Astrocyte (in vitro differentiated cells and primary cell): ENCODE measurements around the gene ING5. TPM values are rescaled to one million over a fixed set of nuclear protein-coding genes. Genes with fewer than 3 reads are reported as not detected.

Experiments used
- DNase-seq: peaks from one replicate; pipeline ENCODE4 v3.0.0-alpha.2; 2010; ENCODE audit warnings: low read depth
- FAIRE-seq: peaks from 2 replicates; lab custom pipeline; 2011; peaks lifted over from hg19 to GRCh38; lab: Jason Lieb, UNC
- H2AFZ ChIP-seq: 2 replicates; pipeline ENCODE4 v1.6.0; 2012; ENCODE audit warnings: low read depth, low read length, inconsistent platforms
- H3K27ac ChIP-seq: 2 replicates; pipeline ENCODE4 v1.5.1; 2011; ENCODE audit warnings: low read depth, low read length, inconsistent platforms
- H3K27me3 ChIP-seq: 2 replicates; pipeline ENCODE4 v1.6.0; 2011; ENCODE audit warnings: low read length, inconsistent platforms; ENCODE audit not compliant: insufficient read depth
- H3K36me3 ChIP-seq: 2 replicates; pipeline ENCODE4 v1.5.1; 2011; ENCODE audit warnings: low read length, inconsistent platforms; ENCODE audit not compliant: insufficient read depth
- H3K4me1 ChIP-seq: 2 replicates; pipeline ENCODE4 v1.5.1; 2011; ENCODE audit warnings: low read length, inconsistent platforms; ENCODE audit not compliant: insufficient read depth
- H3K4me2 ChIP-seq: 2 replicates; pipeline ENCODE4 v1.6.0; 2012; ENCODE audit warnings: low read length, inconsistent platforms
- H3K4me3 ChIP-seq: 2 replicates; pipeline ENCODE4 v1.5.1; 2011; ENCODE audit warnings: low read depth, mild to moderate bottlenecking, low read length, inconsistent platforms; ENCODE audit not compliant: insufficient read depth
- H3K79me2 ChIP-seq: 2 replicates; pipeline ENCODE4 v1.6.0; 2012; ENCODE audit warnings: mild to moderate bottlenecking, low read length, inconsistent platforms; ENCODE audit not compliant: insufficient read depth
- H3K9ac ChIP-seq: 2 replicates; pipeline ENCODE4 v1.6.0; 2012; ENCODE audit warnings: mild to moderate bottlenecking, low read length, inconsistent platforms
- H3K9me3 ChIP-seq: 2 replicates; pipeline ENCODE4 v1.5.1; 2012; ENCODE audit warnings: low read depth, mild to moderate bottlenecking, low read length, inconsistent platforms; ENCODE audit not compliant: insufficient read depth
- H4K20me1 ChIP-seq: 2 replicates; pipeline ENCODE4 v1.6.0; 2012; ENCODE audit warnings: low read length, inconsistent platforms; ENCODE audit not compliant: insufficient read depth
- H3K27ac Mint-ChIP-seq: one replicate; pipeline ENCODE4 v1.8.0; 2021; ENCODE audit warnings: mild to moderate bottlenecking, mixed read lengths; ENCODE audit not compliant: unreplicated experiment
- H3K27me3 Mint-ChIP-seq: one replicate; pipeline ENCODE4 v1.8.0; 2021; ENCODE audit warnings: low read depth, mixed read lengths; ENCODE audit not compliant: unreplicated experiment
- H3K36me3 Mint-ChIP-seq: one replicate; pipeline ENCODE4 v1.8.0; 2021; ENCODE audit warnings: low read depth, mixed read lengths; ENCODE audit not compliant: unreplicated experiment
- H3K4me1 Mint-ChIP-seq: one replicate; pipeline ENCODE4 v1.8.0; 2021; ENCODE audit warnings: low read depth, mixed read lengths; ENCODE audit not compliant: unreplicated experiment
- H3K4me3 Mint-ChIP-seq: one replicate; pipeline ENCODE4 v1.8.0; 2021; ENCODE audit warnings: mild to moderate bottlenecking, moderate library complexity, mixed read lengths; ENCODE audit not compliant: unreplicated experiment
- H3K9me3 Mint-ChIP-seq: one replicate; pipeline ENCODE4 v1.8.0; 2021; ENCODE audit warnings: mild to moderate bottlenecking, mixed read lengths; ENCODE audit not compliant: unreplicated experiment
- EZH2 ChIP-seq: IDR thresholded peaks from 2 replicates; pipeline ENCODE4 v1.6.1; 2012; ENCODE audit warnings: mild to moderate bottlenecking, low read length, inconsistent platforms; ENCODE audit not compliant: insufficient read depth
- total RNA-seq: library from RNA; stranded (reverse); gene quantifications from 2 replicates; pipeline ENCODE4 v1.2.1, GENCODE V29; 2021
- TF ChIP-seq, protein P1 (sequence below): IDR thresholded peaks from 2 replicates; pipeline ENCODE4 v1.5.1; 2011; ENCODE audit warnings: low read depth, mild to moderate bottlenecking, inconsistent platforms, low read length, moderate library complexity; ENCODE audit not compliant: insufficient read depth

Gene ING5
- total RNA-seq, 1 donor from 2014 or later, result 19.7 TPM

DNA sequence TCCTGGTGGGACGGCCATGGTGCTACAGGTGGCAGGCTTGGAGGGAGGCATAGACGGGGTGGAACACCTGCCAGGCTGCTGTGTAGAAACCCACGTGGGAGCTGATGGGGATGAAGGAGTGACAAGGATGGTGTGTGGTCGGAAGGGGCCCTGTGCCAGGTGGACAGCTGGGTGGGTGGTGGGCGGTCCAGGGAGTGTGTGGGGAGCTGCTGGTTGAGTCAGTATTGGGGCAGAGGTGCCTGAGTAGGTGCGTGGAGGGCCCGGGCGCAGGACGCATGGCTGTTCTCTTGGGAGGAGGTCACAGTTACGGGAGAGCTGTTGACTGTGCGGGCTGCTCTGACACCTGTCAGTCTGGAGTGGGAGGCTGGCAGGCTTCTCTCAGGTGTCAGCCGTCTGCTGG, 20.0 kb downstream of the ING5 start:
- FAIRE-seq (no peak), DNase-seq (no peak)
- Histone ChIP-seq H4K20me1 (no peaks in the 10 kb centered on the region), H2AFZ (no peak overlapping the region), H3K36me3 (peaks cover 3% of the 10 kb centered on the region), H3K27me3 (no peaks in the 10 kb centered on the region), H3K9ac (no peak overlapping the region), H3K79me2 (no peaks in the 10 kb centered on the region), H3K9me3 (peaks cover 5% of the 10 kb centered on the region), H3K27ac (no peak overlapping the region), H3K4me1 (no peaks in the 10 kb centered on the region), H3K4me2 (no peak overlapping the region), H3K4me3 (no peak overlapping the region)
- H3K4me1 Mint-ChIP-seq, result no peaks in the 10 kb centered on the region
- H3K4me3 Mint-ChIP-seq, result no peak overlapping the region
- H3K36me3 Mint-ChIP-seq, result peaks cover 37% of the 10 kb centered on the region
- no peak for TF ChIP-seq EZH2
- TF ChIP-seq, protein P1, sequence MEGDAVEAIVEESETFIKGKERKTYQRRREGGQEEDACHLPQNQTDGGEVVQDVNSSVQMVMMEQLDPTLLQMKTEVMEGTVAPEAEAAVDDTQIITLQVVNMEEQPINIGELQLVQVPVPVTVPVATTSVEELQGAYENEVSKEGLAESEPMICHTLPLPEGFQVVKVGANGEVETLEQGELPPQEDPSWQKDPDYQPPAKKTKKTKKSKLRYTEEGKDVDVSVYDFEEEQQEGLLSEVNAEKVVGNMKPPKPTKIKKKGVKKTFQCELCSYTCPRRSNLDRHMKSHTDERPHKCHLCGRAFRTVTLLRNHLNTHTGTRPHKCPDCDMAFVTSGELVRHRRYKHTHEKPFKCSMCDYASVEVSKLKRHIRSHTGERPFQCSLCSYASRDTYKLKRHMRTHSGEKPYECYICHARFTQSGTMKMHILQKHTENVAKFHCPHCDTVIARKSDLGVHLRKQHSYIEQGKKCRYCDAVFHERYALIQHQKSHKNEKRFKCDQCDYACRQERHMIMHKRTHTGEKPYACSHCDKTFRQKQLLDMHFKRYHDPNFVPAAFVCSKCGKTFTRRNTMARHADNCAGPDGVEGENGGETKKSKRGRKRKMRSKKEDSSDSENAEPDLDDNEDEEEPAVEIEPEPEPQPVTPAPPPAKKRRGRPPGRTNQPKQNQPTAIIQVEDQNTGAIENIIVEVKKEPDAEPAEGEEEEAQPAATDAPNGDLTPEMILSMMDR, result no peak
- H3K27ac Mint-ChIP-seq, result no peak overlapping the region
- H3K27me3 Mint-ChIP-seq, result no peaks in the 10 kb centered on the region
- peaks cover 13% of the 10 kb centered on the region for H3K9me3 Mint-ChIP-seq

DNA sequence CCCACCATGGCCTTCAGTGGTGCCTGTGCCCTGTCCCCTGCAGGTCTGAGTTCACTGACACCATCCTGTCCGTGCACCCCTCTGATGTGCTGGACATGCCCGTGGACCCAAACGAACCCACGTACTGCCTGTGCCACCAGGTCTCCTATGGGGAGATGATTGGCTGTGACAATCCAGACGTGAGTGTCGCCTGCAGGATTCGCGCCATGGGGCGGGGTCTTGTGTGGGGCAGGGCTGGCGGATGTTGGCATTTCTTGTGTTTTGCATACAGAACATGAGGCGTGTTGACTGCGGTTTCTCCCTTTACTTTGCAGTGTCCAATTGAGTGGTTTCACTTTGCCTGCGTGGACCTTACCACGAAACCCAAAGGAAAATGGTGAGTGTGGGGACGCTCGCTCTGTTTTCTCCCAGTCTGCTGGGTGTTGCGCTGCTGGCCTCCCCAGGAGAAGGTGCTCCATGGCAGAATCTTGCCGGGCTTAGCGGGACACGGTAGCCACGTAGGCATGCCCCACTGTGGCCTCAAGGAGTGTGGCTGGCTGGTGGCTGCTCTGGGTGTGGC, 21.1 kb downstream of the ING5 start:
- no peaks in the 10 kb centered on the region for H3K27me3 Mint-ChIP-seq
- H3K9me3 Mint-ChIP-seq, result peaks cover 13% of the 10 kb centered on the region
- H4K20me1 ChIP-seq, result no peaks in the 10 kb centered on the region
- no peaks in the 10 kb centered on the region for H3K79me2 ChIP-seq
- DNase-seq (no peak), FAIRE-seq (no peak)
- no peak overlapping the region for H3K4me3 Mint-ChIP-seq
- H3K4me1 Mint-ChIP-seq, result no peaks in the 10 kb centered on the region
- H3K36me3 ChIP-seq, result peaks cover 3% of the 10 kb centered on the region
- H3K27ac Mint-ChIP-seq, result no peak overlapping the region
- H3K9me3 ChIP-seq, result peaks cover 5% of the 10 kb centered on the region
- no peaks in the 10 kb centered on the region for H3K4me1 ChIP-seq
- no peaks in the 10 kb centered on the region for H3K27me3 ChIP-seq
- H3K4me3 ChIP-seq, result no peak overlapping the region
- no peak overlapping the region for H3K9ac ChIP-seq
- no peak overlapping the region for H3K27ac ChIP-seq
- peaks cover 37% of the 10 kb centered on the region for H3K36me3 Mint-ChIP-seq
- H2AFZ ChIP-seq, result no peak overlapping the region
- TF ChIP-seq, protein P1, result no peak
- TF ChIP-seq EZH2, result no peak
- H3K4me2 ChIP-seq, result no peak overlapping the region

DNA sequence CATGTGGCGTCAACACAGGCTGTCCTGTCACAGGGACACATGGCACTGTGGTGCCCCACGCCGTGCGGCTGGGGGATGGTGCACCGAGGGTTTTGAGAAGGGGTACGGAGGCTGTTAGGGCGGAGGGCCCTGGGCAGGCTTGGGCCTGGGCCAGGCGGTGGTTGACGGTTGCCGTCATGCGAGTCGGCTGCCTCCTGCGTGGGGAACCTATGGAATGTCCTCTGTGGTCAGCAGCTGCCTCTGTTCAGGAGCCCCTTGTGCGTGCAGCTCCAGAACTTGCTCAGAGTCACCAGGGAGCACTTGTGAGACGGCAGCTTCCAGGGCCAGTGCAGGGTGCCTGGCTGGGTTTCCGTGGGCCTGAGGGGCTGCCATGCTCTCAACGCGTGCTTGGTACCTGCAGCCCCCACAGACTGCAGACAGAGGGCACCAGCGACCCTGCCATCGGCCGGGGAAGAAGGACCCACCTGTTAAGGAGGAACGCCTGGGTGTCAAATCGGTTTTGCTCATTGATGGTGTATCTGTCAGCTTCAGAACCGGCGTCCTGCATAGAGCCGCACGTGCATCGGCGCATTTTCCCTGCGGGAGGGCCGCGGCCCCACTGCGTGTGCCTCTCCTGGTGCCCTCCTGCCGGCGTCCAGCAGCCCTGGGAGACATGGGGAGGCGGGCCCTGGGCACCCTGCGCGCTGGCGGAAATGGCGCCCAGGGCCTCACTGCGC, 22.6 kb downstream of the ING5 start:
- no peaks in the 10 kb centered on the region for H3K27me3 ChIP-seq
- H3K4me3 ChIP-seq, result no peak overlapping the region
- H4K20me1 ChIP-seq, result no peaks in the 10 kb centered on the region
- Mint-ChIP-seq H3K4me1 (no peaks in the 10 kb centered on the region), H3K36me3 (peaks cover 37% of the 10 kb centered on the region), H3K27me3 (no peaks in the 10 kb centered on the region), H3K9me3 (peaks cover 13% of the 10 kb centered on the region), H3K27ac (no peak overlapping the region), H3K4me3 (no peak overlapping the region)
- FAIRE-seq, result no peak
- H3K79me2 ChIP-seq, result no peaks in the 10 kb centered on the region
- H3K27ac ChIP-seq, result no peak overlapping the region
- no peaks in the 10 kb centered on the region for H3K4me1 ChIP-seq
- peaks cover 5% of the 10 kb centered on the region for H3K36me3 ChIP-seq
- TF ChIP-seq, protein P1, result no peak
- TF ChIP-seq EZH2, result no peak
- DNase-seq, result no peak
- H3K4me2 ChIP-seq, result no peak overlapping the region
- H2AFZ ChIP-seq, result no peak overlapping the region
- peaks cover 5% of the 10 kb centered on the region for H3K9me3 ChIP-seq
- no peak overlapping the region for H3K9ac ChIP-seq
